PC-3 (cell line): ENCODE measurements around the gene ABCC5. TPM values are rescaled to one million over a fixed set of nuclear protein-coding genes. Genes with fewer than 3 reads are reported as not detected.
"Not testable (repeated sequence)": the region's sequence is repeated elsewhere in the genome, so short reads cannot be mapped to it uniquely, and the experiment has no call there.

ENCODE experiments used
- ATAC-seq: fragments of 200-7000 bp; cut with Tn5 transposase; 2 replicates; pipeline ENCODE4 v1.9.1; 2020; ENCODE audit warnings: mild to moderate bottlenecking, moderate library complexity
- BruUV-seq: library from RNA; stranded (reverse); fragments of 400-500 nt; replicated peaks from 2 replicates; lab custom pipeline; 2021; lab: Mats Ljungman, UMichigan
- CTCF ChIA-PET: fragments of 300-600 bp; sonication (Branson Sonifier 250); formaldehyde crosslinking; loops from one replicate; lab custom pipeline; 2022; ENCODE audit warnings: antibody characterized with exemption; lab: Charles Lee
- POLR2A ChIA-PET: fragments of 300-600 bp; sonication (Branson Sonifier 250); formaldehyde crosslinking; loops from one replicate; lab custom pipeline; 2022; ENCODE audit warnings: antibody characterized with exemption; ENCODE audit not compliant: unreplicated experiment; lab: Charles Lee
- DNase-seq: peaks from one replicate; pipeline ENCODE4 v3.0.0-alpha.2; 2015
- H2AFZ ChIP-seq: fragments of 300-600 bp; sonication (generic); 2 replicates; pipeline ENCODE4 v1.6.0; 2016; ENCODE audit warnings: antibody characterized with exemption, low read length
- H3F3A ChIP-seq: fragments of 300-600 bp; sonication (generic); one replicate; pipeline ENCODE4 v1.6.0; 2017; ENCODE audit warnings: antibody characterized with exemption, low read length, control low read depth, mild to moderate bottlenecking; ENCODE audit not compliant: unreplicated experiment
- H3K27ac ChIP-seq: fragments of 300-600 bp; sonication (generic); 2 replicates; pipeline ENCODE4 v1.5.1; 2016; ENCODE audit warnings: mild to moderate bottlenecking, low read length
- H3K27me3 ChIP-seq: fragments of 300-600 bp; sonication (generic); 2 replicates; pipeline ENCODE4 v1.6.1; 2016; ENCODE audit warnings: low read length, mixed read lengths
- H3K36me3 ChIP-seq: fragments of 300-600 bp; sonication (generic); 2 replicates; pipeline ENCODE4 v1.6.1; 2016; ENCODE audit warnings: low read depth, mixed run types, low read length, mixed read lengths
- H3K4me1 ChIP-seq: fragments of 300-600 bp; sonication (generic); 2 replicates; pipeline ENCODE4 v1.5.1; 2016; ENCODE audit warnings: low read length; ENCODE audit not compliant: insufficient read depth
- H3K4me2 ChIP-seq: fragments of 300-600 bp; sonication (generic); 2 replicates; pipeline ENCODE4 v1.6.0; 2016; ENCODE audit warnings: low read length
- H3K4me3 ChIP-seq: fragments of 300-600 bp; sonication (generic); 2 replicates; pipeline ENCODE4 v1.5.1; 2016; ENCODE audit warnings: mild to moderate bottlenecking, low read length, mixed read lengths
- H3K79me2 ChIP-seq: fragments of 300-600 bp; sonication (generic); 2 replicates; pipeline ENCODE4 v1.6.1; 2017; ENCODE audit warnings: low read length, mixed read lengths
- H3K9ac ChIP-seq: fragments of 300-600 bp; sonication (generic); 2 replicates; pipeline ENCODE4 v1.6.0; 2016; ENCODE audit warnings: mild to moderate bottlenecking, low read length
- H3K9me2 ChIP-seq: fragments of 300-600 bp; sonication (generic); replicated peaks from 2 replicates; pipeline ENCODE4 v1.6.1; 2016; ENCODE audit warnings: mixed run types, low read length, mixed read lengths
- H3K9me3 ChIP-seq: fragments of 300-600 bp; sonication (generic); 2 replicates; pipeline ENCODE4 v1.6.1; 2016; ENCODE audit warnings: low read length, mixed read lengths
- H4K20me1 ChIP-seq: fragments of 300-600 bp; sonication (generic); 2 replicates; pipeline ENCODE4 v1.6.1; 2016; ENCODE audit warnings: low read length, mixed read lengths
- CTCF ChIP-seq: fragments of 300-600 bp; sonication (generic); conservative IDR thresholded peaks from 2 replicates; pipeline ENCODE4 v1.5.1; 2017; ENCODE audit warnings: antibody characterized with exemption, low read depth, mild to moderate bottlenecking, low read length
- EZH2 ChIP-seq: fragments of 300-600 bp; sonication (generic); IDR thresholded peaks from one replicate; pipeline ENCODE4 v1.6.1; 2017; ENCODE audit warnings: antibody characterized with exemption, mild to moderate bottlenecking, low read length; ENCODE audit not compliant: unreplicated experiment
- EZH2phosphoT487 ChIP-seq: fragments of 300-600 bp; sonication (generic); IDR thresholded peaks from 2 replicates; pipeline ENCODE4 v1.6.1; 2018; ENCODE audit warnings: mild to moderate bottlenecking, antibody characterized with exemption, low read length, borderline replicate concordance
- intact Hi-C: fragments of 100-400 bp; cut with micrococcal nuclease; formaldehyde crosslinking; loops from 2 replicates; pipeline ENCODE4 v1.9.0; 2023
- total RNA-seq: library from RNA; depleted of rRNA; stranded (reverse); fragments of >200 nt; gene quantifications from 2 replicates; pipeline ENCODE4 v1.2.3, GENCODE V29; 2014

Gene ABCC5
- total RNA-seq, 1 experiment from 2014 or later: 16.1 TPM

- Histone ChIP-seq H3K4me2 (no peak overlapping the region), H3K9me2 (no peaks in the 10 kb centered on the region), H3K9ac (no peak overlapping the region), H3K9me3 (no peaks in the 10 kb centered on the region), H3K4me3 (no peak overlapping the region), H3K27ac (no peak overlapping the region), H3F3A (no peaks in the 10 kb centered on the region), H2AFZ (no peak overlapping the region), H3K36me3 (no peaks in the 10 kb centered on the region), H3K27me3 (no peaks in the 10 kb centered on the region), H3K79me2 (no peaks in the 10 kb centered on the region), H3K4me1 (no peaks in the 10 kb centered on the region), H4K20me1 (no peaks in the 10 kb centered on the region)
- POLR2A ChIA-PET: no interaction called here
- TF ChIP-seq EZH2phosphoT487: no peak
- TF ChIP-seq EZH2: no peak
- no peak for TF ChIP-seq CTCF
- DNase-seq (no peak), ATAC-seq (no peak)
- CTCF ChIA-PET: no interaction called here
- intact Hi-C loops: no loop called here
- no TSS peak for BruUV-seq
These were observed 11.8 kb upstream of the ABCC5 start for GRCh38 chr3:184029443-184029842.

GRCh38 chr3:184028275-184028890 is 10.7 kb upstream of the ABCC5 start:
- H3K27me3 ChIP-seq, H2AFZ ChIP-seq, H3K4me3 ChIP-seq, CTCF ChIA-PET, BruUV-seq, H3K79me2 ChIP-seq, H3K9ac ChIP-seq, POLR2A ChIA-PET, H3F3A ChIP-seq, H3K4me2 ChIP-seq, H4K20me1 ChIP-seq, H3K4me1 ChIP-seq, ATAC-seq, H3K27ac ChIP-seq, H3K9me2 ChIP-seq, intact Hi-C loops, H3K9me3 ChIP-seq, DNase-seq, H3K36me3 ChIP-seq: not testable (repeated sequence)

- H3K79me2 ChIP-seq, H4K20me1 ChIP-seq, H3K4me3 ChIP-seq, H3K36me3 ChIP-seq, H3K9me2 ChIP-seq, H3K4me2 ChIP-seq, H3K4me1 ChIP-seq, H3K9ac ChIP-seq, H3K27ac ChIP-seq, BruUV-seq, CTCF ChIA-PET, H3F3A ChIP-seq, H3K9me3 ChIP-seq, POLR2A ChIA-PET, ATAC-seq, intact Hi-C loops, DNase-seq, H2AFZ ChIP-seq, H3K27me3 ChIP-seq: not testable (repeated sequence)
These were observed 7.6 kb upstream of the ABCC5 start for GRCh38 chr3:184025256-184025655.

GRCh38 chr3:184022323-184022722 is 4.6 kb upstream of the ABCC5 start:
- H3K9me3 ChIP-seq: no peaks in the 10 kb centered on the region
- no peak overlapping the region for H3K4me3 ChIP-seq
- CTCF ChIA-PET: no interaction called here
- no peaks in the 10 kb centered on the region for H3F3A ChIP-seq
- H3K27me3 ChIP-seq: no peaks in the 10 kb centered on the region
- no peak overlapping the region for H2AFZ ChIP-seq
- peaks cover 4% of the 10 kb centered on the region; the same call in 1 of the 2 replicates for H3K4me1 ChIP-seq
- no peaks in the 10 kb centered on the region for H3K9me2 ChIP-seq
- H3K27ac ChIP-seq: no peak overlapping the region
- intact Hi-C loops: no loop called here
- H4K20me1 ChIP-seq: no peaks in the 10 kb centered on the region
- no peaks in the 10 kb centered on the region for H3K36me3 ChIP-seq
- no peak overlapping the region for H3K9ac ChIP-seq
- POLR2A ChIA-PET: interaction anchor here (0.8 kb wide), 1 partner anchor 282 kb away, joined by 6 read pairs; no protein-coding TSS in a partner anchor
- TF ChIP-seq CTCF (no peak), EZH2 (no peak), EZH2phosphoT487 (no peak)
- no TSS peak for BruUV-seq
- peaks cover under 1% of the 10 kb centered on the region; the same call in 1 of the 2 replicates for H3K79me2 ChIP-seq
- H3K4me2 ChIP-seq: no peak overlapping the region
- ATAC-seq (no peak), DNase-seq (no peak)
